ENCODE measurements around the gene OGFOD2. TPM values are rescaled to one million over a fixed set of nuclear protein-coding genes. Genes with fewer than 3 reads are reported as not detected.

Gene OGFOD2
- total and polyA plus RNA-seq, 2 of the 13 experiments (the other 11 are each of a cell fraction or from before 2014, with no cell fraction given), result 13.2 to 14.6 TPM

DNA sequence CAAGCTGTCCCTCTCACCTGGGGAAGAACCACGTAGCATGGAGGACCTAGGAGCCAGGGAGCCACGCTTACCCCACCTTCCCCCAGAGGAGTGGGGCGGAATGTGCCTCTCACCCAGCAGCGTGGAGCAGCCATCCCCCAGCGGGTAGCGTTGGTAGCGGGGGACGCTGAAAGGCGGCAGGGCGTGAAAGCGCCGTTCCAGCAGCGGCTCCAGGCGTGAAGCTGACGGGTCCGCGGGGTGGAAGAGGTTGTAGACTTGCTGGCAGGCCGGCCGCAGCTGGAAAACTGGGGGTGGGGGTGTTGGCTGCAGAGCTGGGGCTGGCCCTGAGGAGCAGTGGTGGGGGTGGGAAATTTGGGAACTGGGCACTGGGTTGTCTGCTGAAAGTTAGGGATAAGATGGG, 17.3 kb downstream of the OGFOD2 start:
- Histone ChIP-seq H3K79me2 (ENCODE audit: insufficient read depth, low read length) (no peaks in the 10 kb centered on the region), H3K4me1 (ENCODE audit: insufficient read depth, low read length) (peaks cover 12% of the 10 kb centered on the region), H2AFZ (ENCODE audit: low read length) (no peak overlapping the region), H3K9me3 (ENCODE audit: low read length) (no peaks in the 10 kb centered on the region), H4K20me1 (ENCODE audit: insufficient read depth, low read length) (no peaks in the 10 kb centered on the region), H3K9ac (ENCODE audit: insufficient read depth, low read depth, low read length) (no peak overlapping the region), H3K27me3 (ENCODE audit: control insufficient read depth in 1 of 2, insufficient read depth in 2 of 2, low read length in 2 of 2) (no peaks in the 10 kb centered on the region), H3K4me2 (ENCODE audit: low read depth, low read length) (no peak overlapping the region), H3K36me3 (replicated peaks in 1 of 2; ENCODE audit: control insufficient read depth in 1 of 2, insufficient read depth in 2 of 2, low read length in 2 of 2) (peaks cover 4% of the 10 kb centered on the region in 2 experiments; a peak in 2 of 5 replicates), H3K4me3 (replicated peaks in 1 of 3; ENCODE audit: insufficient read depth in 1 of 3, low read depth in 2 of 3, low read length in 3 of 3) (no peak overlapping the region), H3K27ac (ENCODE audit: extremely low read length, insufficient read depth, low read length) (no peak overlapping the region)
- DNase-seq (ENCODE audit: low spot score) (no peak), ATAC-seq (no peak), FAIRE-seq (no peak)
- CTCF ChIA-PET (ENCODE audit: low intra/inter-chr PET ratio, low total read pairs), result no interaction called here
- no TSS peak for BruUV-seq (replicated peaks)
- intact Hi-C loops (cut with micrococcal nuclease; ENCODE audit: unreplicated experiment), result no loop called here
- TF ChIP-seq AGO1 (IDR thresholded peaks at IDR 0.05; ENCODE audit: low read depth, low read length, poor library complexity, severe bottlenecking) (no peak), CREBL2 (CRISPR knock-in tag; IDR thresholded peaks at IDR 0.05; ENCODE audit: borderline replicate concordance) (no peak), ZNF614 (CRISPR knock-in tag; IDR thresholded peaks at IDR 0.05; ENCODE audit: borderline replicate concordance) (no peak), ZNF557 (CRISPR knock-in tag; IDR thresholded peaks at IDR 0.05) (no peak), NFRKB (IDR thresholded peaks at IDR 0.05) (no peak)
- TF ChIP-seq, protein P1, sequence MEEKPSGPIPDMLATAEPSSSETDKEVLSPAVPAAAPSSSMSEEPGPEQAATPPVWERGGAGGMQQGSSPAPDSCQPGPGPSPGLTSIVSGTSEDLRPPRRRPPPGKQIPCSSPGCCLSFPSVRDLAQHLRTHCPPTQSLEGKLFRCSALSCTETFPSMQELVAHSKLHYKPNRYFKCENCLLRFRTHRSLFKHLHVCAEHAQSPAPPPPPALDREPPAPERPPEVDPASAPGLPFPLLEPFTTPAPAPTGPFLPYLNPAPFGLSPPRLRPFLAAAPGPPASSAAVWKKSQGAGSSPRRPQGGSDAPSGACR (CRISPR knock-in tag; IDR thresholded peaks at IDR 0.05), result no peak
- WGBS (ENCODE audit: low lambda C conversion rate), result 97% methylated on average over 18 of the region's 19 CpGs
- in situ Hi-C loops (cut with HindIII; ENCODE audit: extremely low pct_ligation_motif_present, low pct_unique_long_range_greater_than_20kb), result no loop called here
- POLR2A ChIA-PET, result no interaction called here

- no peak for ATAC-seq
- in situ Hi-C loops (cut with HindIII; ENCODE audit: extremely low pct_ligation_motif_present, low pct_unique_long_range_greater_than_20kb) (no loop called here), intact Hi-C loops (cut with micrococcal nuclease; ENCODE audit: unreplicated experiment) (no loop called here)
- Histone ChIP-seq H3K4me2 (ENCODE audit: low read depth, low read length) (no peak overlapping the region), H3K79me2 (ENCODE audit: insufficient read depth, low read length) (no peaks in the 10 kb centered on the region), H3K4me3 (replicated peaks in 1 of 3; ENCODE audit: insufficient read depth in 1 of 3, low read depth in 2 of 3, low read length in 3 of 3) (no peak overlapping the region), H3K27me3 (ENCODE audit: control insufficient read depth in 1 of 2, insufficient read depth in 2 of 2, low read length in 2 of 2) (no peaks in the 10 kb centered on the region), H2AFZ (ENCODE audit: low read length) (no peak overlapping the region), H3K27ac (ENCODE audit: extremely low read length, insufficient read depth, low read length) (no peak overlapping the region), H3K36me3 (replicated peaks in 1 of 2; ENCODE audit: control insufficient read depth in 1 of 2, insufficient read depth in 2 of 2, low read length in 2 of 2) (no peaks in the 10 kb centered on the region), H3K4me1 (ENCODE audit: insufficient read depth, low read length) (peaks cover 12% of the 10 kb centered on the region), H4K20me1 (ENCODE audit: insufficient read depth, low read length) (no peaks in the 10 kb centered on the region), H3K9ac (ENCODE audit: insufficient read depth, low read depth, low read length) (no peak overlapping the region), H3K9me3 (ENCODE audit: low read length) (no peaks in the 10 kb centered on the region)
- no peak for FAIRE-seq
- WGBS (ENCODE audit: low lambda C conversion rate), result 100% methylated on average over 8 of the region's 10 CpGs
- ChIA-PET CTCF (ENCODE audit: low intra/inter-chr PET ratio, low total read pairs) (no interaction called here), POLR2A (no interaction called here)
- no peak for DNase-seq (ENCODE audit: low spot score)
- no TSS peak for BruUV-seq (replicated peaks)
- no peak for TF ChIP-seq NFKB2 (CRISPR knock-in tag; IDR thresholded peaks at IDR 0.05; ENCODE audit: borderline replicate concordance)
- TF ChIP-seq, protein P2, sequence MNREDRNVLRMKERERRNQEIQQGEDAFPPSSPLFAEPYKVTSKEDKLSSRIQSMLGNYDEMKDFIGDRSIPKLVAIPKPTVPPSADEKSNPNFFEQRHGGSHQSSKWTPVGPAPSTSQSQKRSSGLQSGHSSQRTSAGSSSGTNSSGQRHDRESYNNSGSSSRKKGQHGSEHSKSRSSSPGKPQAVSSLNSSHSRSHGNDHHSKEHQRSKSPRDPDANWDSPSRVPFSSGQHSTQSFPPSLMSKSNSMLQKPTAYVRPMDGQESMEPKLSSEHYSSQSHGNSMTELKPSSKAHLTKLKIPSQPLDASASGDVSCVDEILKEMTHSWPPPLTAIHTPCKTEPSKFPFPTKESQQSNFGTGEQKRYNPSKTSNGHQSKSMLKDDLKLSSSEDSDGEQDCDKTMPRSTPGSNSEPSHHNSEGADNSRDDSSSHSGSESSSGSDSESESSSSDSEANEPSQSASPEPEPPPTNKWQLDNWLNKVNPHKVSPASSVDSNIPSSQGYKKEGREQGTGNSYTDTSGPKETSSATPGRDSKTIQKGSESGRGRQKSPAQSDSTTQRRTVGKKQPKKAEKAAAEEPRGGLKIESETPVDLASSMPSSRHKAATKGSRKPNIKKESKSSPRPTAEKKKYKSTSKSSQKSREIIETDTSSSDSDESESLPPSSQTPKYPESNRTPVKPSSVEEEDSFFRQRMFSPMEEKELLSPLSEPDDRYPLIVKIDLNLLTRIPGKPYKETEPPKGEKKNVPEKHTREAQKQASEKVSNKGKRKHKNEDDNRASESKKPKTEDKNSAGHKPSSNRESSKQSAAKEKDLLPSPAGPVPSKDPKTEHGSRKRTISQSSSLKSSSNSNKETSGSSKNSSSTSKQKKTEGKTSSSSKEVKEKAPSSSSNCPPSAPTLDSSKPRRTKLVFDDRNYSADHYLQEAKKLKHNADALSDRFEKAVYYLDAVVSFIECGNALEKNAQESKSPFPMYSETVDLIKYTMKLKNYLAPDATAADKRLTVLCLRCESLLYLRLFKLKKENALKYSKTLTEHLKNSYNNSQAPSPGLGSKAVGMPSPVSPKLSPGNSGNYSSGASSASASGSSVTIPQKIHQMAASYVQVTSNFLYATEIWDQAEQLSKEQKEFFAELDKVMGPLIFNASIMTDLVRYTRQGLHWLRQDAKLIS (CRISPR knock-in tag; IDR thresholded peaks at IDR 0.05), result no peak
- TF ChIP-seq ZNF30 (CRISPR knock-in tag; IDR thresholded peaks at IDR 0.05), result no peak
- no peak for TF ChIP-seq RBM22 (optimal IDR thresholded peaks at IDR 0.05; ENCODE audit: low read length)
- no peak for TF ChIP-seq IRF2 (CRISPR knock-in tag; IDR thresholded peaks at IDR 0.05)
- no peak for TF ChIP-seq PPARG (CRISPR knock-in tag; conservative IDR thresholded peaks at IDR 0.05)
- TF ChIP-seq U2AF1 (optimal IDR thresholded peaks at IDR 0.05; ENCODE audit: low read depth, low read length), result no peak
- no peak for TF ChIP-seq MATR3 (CRISPR knock-in tag; IDR thresholded peaks at IDR 0.05)
- no peak for TF ChIP-seq ZNF234 (CRISPR knock-in tag; conservative IDR thresholded peaks at IDR 0.05)
- TF ChIP-seq PAF1 (CRISPR knock-in tag; IDR thresholded peaks at IDR 0.05), result no peak
- no peak for TF ChIP-seq MYC (CRISPR knock-in tag; IDR thresholded peaks at IDR 0.05; ENCODE audit: borderline replicate concordance)
Observed at GRCh38 chr12:122994140-122994675, 19.2 kb downstream of the OGFOD2 start.

Data from HepG2 (cell line).